Measurements from ENCODE around the gene METTL14. TPM values are rescaled to one million over a fixed set of nuclear protein-coding genes. Genes with fewer than 3 reads are reported as not detected.

Gene METTL14
- total RNA-seq, 1 donor from 2014 or later: 52.1 TPM

- no peaks in the 10 kb centered on the region for H3K36me3 ChIP-seq (ENCODE audit: control insufficient read depth, insufficient read depth, low read length)
- no peaks in the 10 kb centered on the region for H3K27me3 ChIP-seq (ENCODE audit: control insufficient read depth, insufficient read depth, low read length)
- DNase-seq (ENCODE audit: low read depth): no peak
- TF ChIP-seq, protein P1, sequence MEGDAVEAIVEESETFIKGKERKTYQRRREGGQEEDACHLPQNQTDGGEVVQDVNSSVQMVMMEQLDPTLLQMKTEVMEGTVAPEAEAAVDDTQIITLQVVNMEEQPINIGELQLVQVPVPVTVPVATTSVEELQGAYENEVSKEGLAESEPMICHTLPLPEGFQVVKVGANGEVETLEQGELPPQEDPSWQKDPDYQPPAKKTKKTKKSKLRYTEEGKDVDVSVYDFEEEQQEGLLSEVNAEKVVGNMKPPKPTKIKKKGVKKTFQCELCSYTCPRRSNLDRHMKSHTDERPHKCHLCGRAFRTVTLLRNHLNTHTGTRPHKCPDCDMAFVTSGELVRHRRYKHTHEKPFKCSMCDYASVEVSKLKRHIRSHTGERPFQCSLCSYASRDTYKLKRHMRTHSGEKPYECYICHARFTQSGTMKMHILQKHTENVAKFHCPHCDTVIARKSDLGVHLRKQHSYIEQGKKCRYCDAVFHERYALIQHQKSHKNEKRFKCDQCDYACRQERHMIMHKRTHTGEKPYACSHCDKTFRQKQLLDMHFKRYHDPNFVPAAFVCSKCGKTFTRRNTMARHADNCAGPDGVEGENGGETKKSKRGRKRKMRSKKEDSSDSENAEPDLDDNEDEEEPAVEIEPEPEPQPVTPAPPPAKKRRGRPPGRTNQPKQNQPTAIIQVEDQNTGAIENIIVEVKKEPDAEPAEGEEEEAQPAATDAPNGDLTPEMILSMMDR (IDR thresholded peaks at IDR 0.05; ENCODE audit: insufficient read depth, low read length, poor library complexity, severe bottlenecking): no peak
- H3K4me3 ChIP-seq (ENCODE audit: low read depth, low read length): no peak overlapping the region
Measured at GRCh38 chr4:118757761-118758251, 72.6 kb downstream of the METTL14 start.

DNA sequence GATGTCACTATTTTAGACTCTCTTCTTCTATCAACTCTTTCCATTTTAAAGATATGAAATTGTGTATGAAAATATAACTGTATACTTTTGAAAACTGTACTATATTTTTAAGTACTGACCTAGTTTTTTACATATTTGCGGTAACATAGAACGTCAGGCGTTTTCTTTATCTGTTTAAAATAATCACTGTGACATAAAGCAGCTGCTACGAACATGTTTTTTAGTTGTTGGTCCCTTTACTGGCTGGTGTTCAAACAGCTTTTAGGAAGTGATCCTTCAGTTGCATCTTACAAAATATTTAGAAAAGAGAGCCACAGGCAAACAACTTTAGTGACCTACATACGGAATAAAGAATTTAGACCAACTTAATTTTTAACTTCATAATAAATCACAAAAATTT lies 73.1 kb downstream of the METTL14 start:
- H3K4me3 ChIP-seq (ENCODE audit: low read depth, low read length): no peak overlapping the region
- no peaks in the 10 kb centered on the region for H3K36me3 ChIP-seq (ENCODE audit: control insufficient read depth, insufficient read depth, low read length)
- no peak for DNase-seq (ENCODE audit: low read depth)
- H3K27me3 ChIP-seq (ENCODE audit: control insufficient read depth, insufficient read depth, low read length): no peaks in the 10 kb centered on the region
- TF ChIP-seq, protein P1 (IDR thresholded peaks at IDR 0.05; ENCODE audit: insufficient read depth, low read length, poor library complexity, severe bottlenecking): no peak

- TF ChIP-seq, protein P1 (IDR thresholded peaks at IDR 0.05; ENCODE audit: insufficient read depth, low read length, poor library complexity, severe bottlenecking): no peak
- H3K36me3 ChIP-seq (ENCODE audit: control insufficient read depth, insufficient read depth, low read length): no peaks in the 10 kb centered on the region
- H3K4me3 ChIP-seq (ENCODE audit: low read depth, low read length): no peak overlapping the region
- no peaks in the 10 kb centered on the region for H3K27me3 ChIP-seq (ENCODE audit: control insufficient read depth, insufficient read depth, low read length)
- DNase-seq (ENCODE audit: low read depth): no peak
Measured at GRCh38 chr4:118759481-118759880, 74.3 kb downstream of the METTL14 start.

DNA sequence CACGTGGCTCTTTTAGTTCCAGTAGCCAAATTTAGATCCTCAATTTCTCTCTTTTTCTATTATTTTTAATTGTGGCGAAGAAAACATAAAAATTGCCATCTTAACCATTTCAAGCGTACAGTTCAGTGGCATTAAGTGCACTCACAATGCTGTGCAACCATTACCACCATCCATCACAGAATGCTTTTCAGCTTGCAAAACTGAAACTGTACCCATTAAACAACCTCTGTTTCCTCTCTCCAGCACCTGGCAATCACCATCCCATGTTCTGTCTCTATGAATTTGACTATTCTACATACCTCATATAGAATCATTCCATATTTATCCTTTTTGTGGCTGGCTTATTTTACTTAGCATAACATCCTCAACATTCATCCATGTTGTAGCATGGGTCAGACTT lies 74.9 kb downstream of the METTL14 start:
- no peaks in the 10 kb centered on the region for H3K36me3 ChIP-seq (ENCODE audit: control insufficient read depth, insufficient read depth, low read length)
- no peaks in the 10 kb centered on the region for H3K27me3 ChIP-seq (ENCODE audit: control insufficient read depth, insufficient read depth, low read length)
- no peak overlapping the region for H3K4me3 ChIP-seq (ENCODE audit: low read depth, low read length)
- TF ChIP-seq, protein P1 (IDR thresholded peaks at IDR 0.05; ENCODE audit: insufficient read depth, low read length, poor library complexity, severe bottlenecking): no peak
- DNase-seq (ENCODE audit: low read depth): no peak

DNA sequence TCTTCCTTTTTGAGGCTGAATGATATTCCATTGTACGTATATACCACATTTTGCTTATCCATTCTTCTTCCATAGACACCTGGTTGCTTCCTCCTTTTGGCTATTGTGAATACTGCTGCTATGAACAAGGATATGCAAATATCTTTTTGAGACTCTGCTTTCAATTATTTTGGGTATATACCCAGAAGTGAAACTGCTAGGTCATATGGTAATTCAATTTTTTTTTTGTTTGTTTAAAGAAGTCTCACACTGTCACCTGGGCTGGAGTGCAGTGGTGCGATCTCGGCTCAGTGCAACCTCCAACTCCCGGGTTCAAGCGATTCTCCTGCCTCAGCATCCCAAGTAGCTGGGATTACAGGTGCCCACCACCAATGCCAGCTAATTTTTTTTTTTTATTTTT lies 75.3 kb downstream of the METTL14 start:
- DNase-seq (ENCODE audit: low read depth): no peak
- Histone ChIP-seq H3K36me3 (ENCODE audit: control insufficient read depth, insufficient read depth, low read length) (no peaks in the 10 kb centered on the region), H3K27me3 (ENCODE audit: control insufficient read depth, insufficient read depth, low read length) (no peaks in the 10 kb centered on the region), H3K4me3 (ENCODE audit: low read depth, low read length) (no peak overlapping the region)
- TF ChIP-seq, protein P1 (IDR thresholded peaks at IDR 0.05; ENCODE audit: insufficient read depth, low read length, poor library complexity, severe bottlenecking): no peak

DNA sequence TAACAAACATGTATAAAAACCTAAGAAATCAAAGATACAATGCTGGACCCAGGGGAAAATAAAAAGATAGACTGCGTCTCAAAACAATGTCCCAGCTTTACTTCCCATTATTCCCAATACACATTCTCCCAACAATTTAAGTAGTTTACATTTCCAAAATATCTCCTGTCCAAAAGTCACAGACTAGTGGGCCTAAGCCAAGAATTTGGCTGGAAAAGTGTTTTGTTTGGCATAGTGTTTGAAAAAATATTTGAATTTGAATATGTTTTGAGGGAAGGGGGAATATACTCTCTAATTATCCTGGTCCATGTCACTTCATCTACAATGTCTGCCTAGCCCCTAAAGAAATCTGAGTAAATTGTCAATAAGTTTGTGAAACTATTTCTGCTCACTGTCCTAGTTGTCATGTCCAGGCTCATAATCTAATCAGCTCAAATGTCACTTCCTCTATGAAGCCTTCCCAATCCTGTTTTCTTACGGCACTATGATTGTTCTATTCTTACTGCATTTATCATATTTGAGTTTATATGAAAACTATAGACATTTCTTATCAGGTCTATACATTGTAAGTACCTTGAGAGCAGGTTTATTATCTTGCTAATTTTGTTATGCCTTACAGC lies 76.3 kb downstream of the METTL14 start:
- TF ChIP-seq, protein P1 (IDR thresholded peaks at IDR 0.05; ENCODE audit: insufficient read depth, low read length, poor library complexity, severe bottlenecking): no peak
- Histone ChIP-seq H3K36me3 (ENCODE audit: control insufficient read depth, insufficient read depth, low read length) (no peaks in the 10 kb centered on the region), H3K27me3 (ENCODE audit: control insufficient read depth, insufficient read depth, low read length) (no peaks in the 10 kb centered on the region), H3K4me3 (ENCODE audit: low read depth, low read length) (no peak overlapping the region)
- DNase-seq (ENCODE audit: low read depth): no peak
